Lower leg skin (tissue), 3 donors: Measurements from ENCODE around the gene GCKR.

Source experiments
- CTCF ChIP-seq, 3 donors: fragments of 450-650 bp; IDR thresholded peaks; one replicate each; pipeline ENCODE4 v1.5.1; 2016; ENCODE audit warnings: antibody characterized with exemption in 3 of 3, mild to moderate bottlenecking in 3 of 3, moderate library complexity in 2 of 3
- POLR2A ChIP-seq, 2 donors: fragments of 450-650 bp; IDR thresholded peaks; one replicate each; pipeline ENCODE4 v1.6.1; 2016 to 2017; ENCODE audit warnings: antibody characterized with exemption in 2 of 2, mild to moderate bottlenecking in 1 of 2, moderate library complexity in 1 of 2

- TF ChIP-seq CTCF (IDR thresholded peaks at IDR 0.05): no peak
- no peak for TF ChIP-seq POLR2A (IDR thresholded peaks at IDR 0.05)
These were observed 42.7 kb upstream of the GCKR start for GRCh38 chr2:27453968-27454367.
